Ovary (tissue), 9 donors: ENCODE results near the gene CNOT1. TPM values are rescaled to one million over a fixed set of nuclear protein-coding genes. Genes with fewer than 3 reads are reported as not detected.
"Not testable (repeated sequence)": the region's sequence is repeated elsewhere in the genome, so short reads cannot be mapped to it uniquely, and the experiment has no call there.

Source experiments
- DNase-seq, 5 donors: peaks; one replicate each; pipeline ENCODE4 v3.0.0-alpha.2; 2019 to 2020
- H3K27ac ChIP-seq, 2 donors: fragments of 200-600 bp; one replicate each; pipeline versions ENCODE4 v1.5.1 to v1.8.0; 2019 to 2022
- H3K27me3 ChIP-seq: fragments of 200-600 bp; one replicate; pipeline ENCODE4 v1.8.0; 2022
- H3K36me3 ChIP-seq: fragments of 200-600 bp; sonication (generic); one replicate; pipeline ENCODE4 v1.5.1; 2019
- H3K4me1 ChIP-seq: one replicate; pipeline ENCODE4 v1.8.1; 2013; ENCODE audit warnings: mild to moderate bottlenecking, moderate library complexity; ENCODE audit not compliant: insufficient read depth
- H3K4me3 ChIP-seq: fragments of 200-600 bp; sonication (generic); one replicate; pipeline ENCODE4 v1.5.1; 2017
- H3K9me3 ChIP-seq, 2 donors: fragments of 200-600 bp in 1 of 2; sonication (generic) in 1 of 2; one replicate each; pipeline versions ENCODE4 v1.5.1 to v1.8.1; 2013 to 2019; ENCODE audit warnings: mild to moderate bottlenecking in 1 of 2, moderate library complexity in 1 of 2
- EP300 ChIP-seq: sonication (generic); formaldehyde crosslinking; IDR thresholded peaks from one replicate; pipeline ENCODE4 v1.6.1; 2017; ENCODE audit warnings: antibody characterized with exemption
- POLR2A ChIP-seq: fragments of 450-650 bp; IDR thresholded peaks from one replicate; pipeline ENCODE4 v1.6.1; 2017; ENCODE audit warnings: antibody characterized with exemption, mild to moderate bottlenecking, moderate library complexity
- WGBS, 3 donors: extraction: QIAGEN DNeasy Blood & Tissue Kit in 1 of 3; methylation state at CpG; one replicate each; pipeline versions ENCODE4 v1.1.5 to v1.1.7; 2013 to 2017; 5-methylcytosine and 5-hydroxymethylcytosine counted together
- intact Hi-C, 4 donors: fragments of 100-400 bp; cut with DNase I; formaldehyde crosslinking; loops; one replicate each; pipeline versions ENCODE4 v1.11.0 to v1.15.1; 2022 to 2023
- polyA plus RNA-seq, 2 donors: library from polyadenylated mRNA; stranded (reverse); fragments of 200-250 nt in 1 of 2; fragments of 350-450 nt in 1 of 2; fragmentation: Illumina TruSeq in 1 of 2; extraction: RNeasy Lipid Tissue Mini Kit (QIAGEN cat#74804) in 1 of 2; gene quantifications; one replicate each; pipeline ENCODE4 v1.2.3, GENCODE V29; 2013 to 2014
- total RNA-seq, 7 donors: library from RNA; depleted of rRNA in 2 of 7; stranded (reverse); fragments of >200 nt in 2 of 7; fragmentation: NEBNext Ultra II Directional in 3 of 7; extraction: Animal tissue kit (Norgen Biotek cat#: 25700) in 3 of 7; gene quantifications; one replicate each; pipeline versions ENCODE4 v1.1.0 to v1.2.4, GENCODE V29; 2016 to 2023
- TF ChIP-seq, protein P1 (sequence below), 3 donors: fragments of 450-650 bp in 2 of 3; fragments of 200-600 bp in 1 of 3; IDR thresholded peaks; one replicate each; pipeline versions ENCODE4 v1.5.1 to v1.8.0; 2016 to 2022; ENCODE audit warnings: antibody characterized with exemption in 3 of 3, mild to moderate bottlenecking in 1 of 3
- donor health status: DM: no; HTN: no; CAD: no; lungs with moderate emphysema.
- donor health status: DM: no; HTN: no; CAD: no.
- donor health status: Bipolar disorder and iron deficiency.
- donor health status: DM: yes; HTN: yes; CAD: no.
- donor health status: DM: no; HTN: no; CAD: no.
- donor health status: DM: yes; HTN: yes; CAD: no.

CNOT1 gene
- total and polyA plus RNA-seq, 9 donors = 63.8 to 145 (median 111) TPM

DNA sequence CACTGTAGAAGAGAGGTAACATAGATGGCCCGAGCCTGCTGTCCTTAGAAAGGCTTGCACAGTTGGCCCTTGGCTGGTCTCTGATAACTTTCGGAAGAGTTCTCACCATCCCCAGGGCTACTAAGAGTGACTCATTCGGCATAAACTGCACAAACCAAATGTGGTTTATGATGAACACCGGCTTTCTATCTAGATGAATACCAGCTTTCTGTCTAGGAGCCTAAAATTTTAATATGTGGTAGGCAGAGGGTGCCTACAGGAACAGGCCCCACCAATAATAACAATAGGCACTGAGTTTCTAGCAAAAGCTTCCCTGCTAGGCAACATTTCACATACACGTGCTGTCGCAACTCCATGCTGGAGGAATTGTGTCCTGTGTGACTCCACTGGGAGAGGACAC, 15.4 kb downstream of the CNOT1 start:
- no peaks in the 10 kb centered on the region for H3K9me3 ChIP-seq
- WGBS, 3 donors = 69 to 93% (median 72%) methylated on average over 6 of the region's 6 CpGs
- TF ChIP-seq POLR2A = no peak
- TF ChIP-seq, protein P1, sequence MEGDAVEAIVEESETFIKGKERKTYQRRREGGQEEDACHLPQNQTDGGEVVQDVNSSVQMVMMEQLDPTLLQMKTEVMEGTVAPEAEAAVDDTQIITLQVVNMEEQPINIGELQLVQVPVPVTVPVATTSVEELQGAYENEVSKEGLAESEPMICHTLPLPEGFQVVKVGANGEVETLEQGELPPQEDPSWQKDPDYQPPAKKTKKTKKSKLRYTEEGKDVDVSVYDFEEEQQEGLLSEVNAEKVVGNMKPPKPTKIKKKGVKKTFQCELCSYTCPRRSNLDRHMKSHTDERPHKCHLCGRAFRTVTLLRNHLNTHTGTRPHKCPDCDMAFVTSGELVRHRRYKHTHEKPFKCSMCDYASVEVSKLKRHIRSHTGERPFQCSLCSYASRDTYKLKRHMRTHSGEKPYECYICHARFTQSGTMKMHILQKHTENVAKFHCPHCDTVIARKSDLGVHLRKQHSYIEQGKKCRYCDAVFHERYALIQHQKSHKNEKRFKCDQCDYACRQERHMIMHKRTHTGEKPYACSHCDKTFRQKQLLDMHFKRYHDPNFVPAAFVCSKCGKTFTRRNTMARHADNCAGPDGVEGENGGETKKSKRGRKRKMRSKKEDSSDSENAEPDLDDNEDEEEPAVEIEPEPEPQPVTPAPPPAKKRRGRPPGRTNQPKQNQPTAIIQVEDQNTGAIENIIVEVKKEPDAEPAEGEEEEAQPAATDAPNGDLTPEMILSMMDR (IDR thresholded peaks at IDR 0.05) = no peak
- no peak for TF ChIP-seq EP300
- no peaks in the 10 kb centered on the region for H3K27me3 ChIP-seq
- no peak for DNase-seq
- intact Hi-C loops = no loop called here
- peaks cover 7% of the 10 kb centered on the region for H3K4me1 ChIP-seq
- H3K27ac ChIP-seq = no peak overlapping the region
- H3K36me3 ChIP-seq = no peaks in the 10 kb centered on the region
- no peak overlapping the region for H3K4me3 ChIP-seq

DNA sequence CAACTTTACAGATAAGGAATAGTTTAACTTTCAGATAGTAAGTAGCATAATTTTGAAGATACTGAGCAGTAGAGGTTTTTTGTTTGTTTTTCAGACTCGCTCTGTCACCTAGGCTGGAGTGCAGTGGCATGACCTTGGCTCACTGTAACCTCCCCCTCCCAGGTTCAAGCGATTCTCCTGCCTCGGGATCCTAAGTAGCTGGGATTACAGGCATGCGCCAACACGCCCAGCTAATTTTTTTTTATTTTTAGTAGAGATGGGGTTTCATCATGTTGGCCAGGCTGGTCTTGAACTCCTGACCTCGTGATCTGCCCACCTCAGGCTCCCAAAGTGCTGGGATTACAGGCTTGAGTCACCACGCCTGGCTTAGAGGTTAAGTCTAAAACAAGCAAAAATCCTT, 16.7 kb downstream of the CNOT1 start:
- H3K27ac ChIP-seq, intact Hi-C loops, H3K9me3 ChIP-seq, H3K4me1 ChIP-seq, H3K4me3 ChIP-seq, DNase-seq, H3K36me3 ChIP-seq, H3K27me3 ChIP-seq: not testable (repeated sequence)
- WGBS, 3 donors = 80 to 83% (median 81%) methylated on average over 7 of the region's 7 CpGs

DNA sequence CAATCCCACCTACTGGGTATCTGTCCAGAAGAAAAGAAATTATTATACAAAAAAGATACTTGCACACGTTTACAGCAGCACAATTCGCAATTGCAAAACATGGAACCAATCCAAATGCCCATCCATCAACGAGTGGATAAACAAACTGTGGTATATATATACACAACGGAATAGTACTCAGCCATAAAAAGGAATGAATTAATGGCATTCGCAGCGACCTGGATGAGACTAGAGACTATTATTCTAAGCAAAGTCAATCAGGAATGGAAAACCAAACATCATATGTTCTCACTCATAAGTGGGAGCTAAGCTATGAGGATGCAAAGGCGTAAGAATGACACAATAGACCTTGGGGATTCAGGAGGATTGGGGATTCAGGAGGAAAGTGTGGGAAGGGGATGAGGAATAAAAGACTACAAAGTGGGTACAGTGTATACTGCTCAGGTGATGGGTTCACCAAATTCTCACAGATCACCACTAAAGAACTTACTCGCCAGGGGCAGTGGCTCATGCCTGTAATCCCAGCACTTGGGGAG, 21.0 kb downstream of the CNOT1 start:
- intact Hi-C loops = no loop called here
- Histone ChIP-seq H3K9me3 (no peaks in the 10 kb centered on the region), H3K4me3 (no peak overlapping the region), H3K36me3 (no peaks in the 10 kb centered on the region), H3K27ac (no peak overlapping the region), H3K4me1 (peaks cover 5% of the 10 kb centered on the region), H3K27me3 (no peaks in the 10 kb centered on the region)
- TF ChIP-seq, protein P1 (IDR thresholded peaks at IDR 0.05) = no peak
- TF ChIP-seq POLR2A = no peak
- TF ChIP-seq EP300 = no peak
- no peak for DNase-seq
- 80 to 83% (median 82%) methylated on average over 8 of the region's 8 CpGs for WGBS, 3 donors

DNA sequence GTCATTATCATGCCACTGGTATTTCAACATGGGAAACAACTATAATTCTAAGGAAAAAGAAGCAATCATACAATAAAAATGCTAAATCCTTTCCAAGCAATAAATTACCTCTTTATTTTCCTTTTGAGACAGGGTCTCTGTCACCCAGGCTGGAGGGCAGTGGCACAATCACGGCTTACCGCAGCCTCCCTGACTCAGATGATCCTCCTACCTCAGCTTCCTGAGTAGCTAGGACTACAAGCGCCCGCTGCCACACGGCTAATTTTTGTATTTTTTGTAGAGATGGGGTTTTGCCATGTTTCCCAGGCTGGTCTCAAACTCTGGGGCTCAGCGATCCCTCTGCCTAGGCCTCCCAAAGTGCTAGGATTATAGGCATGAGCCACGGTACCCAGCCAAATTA, 24.1 kb downstream of the CNOT1 start:
- Histone ChIP-seq H3K9me3 (no peaks in the 10 kb centered on the region), H3K36me3 (no peaks in the 10 kb centered on the region), H3K27me3 (no peaks in the 10 kb centered on the region), H3K4me3 (no peak overlapping the region), H3K4me1 (peaks cover 2% of the 10 kb centered on the region), H3K27ac (no peak overlapping the region)
- 89 to 92% (median 90%) methylated on average over 7 of the region's 7 CpGs for WGBS, 3 donors
- intact Hi-C loops = no loop called here
- DNase-seq = no peak
- TF ChIP-seq, protein P1 (IDR thresholded peaks at IDR 0.05) = no peak

DNA sequence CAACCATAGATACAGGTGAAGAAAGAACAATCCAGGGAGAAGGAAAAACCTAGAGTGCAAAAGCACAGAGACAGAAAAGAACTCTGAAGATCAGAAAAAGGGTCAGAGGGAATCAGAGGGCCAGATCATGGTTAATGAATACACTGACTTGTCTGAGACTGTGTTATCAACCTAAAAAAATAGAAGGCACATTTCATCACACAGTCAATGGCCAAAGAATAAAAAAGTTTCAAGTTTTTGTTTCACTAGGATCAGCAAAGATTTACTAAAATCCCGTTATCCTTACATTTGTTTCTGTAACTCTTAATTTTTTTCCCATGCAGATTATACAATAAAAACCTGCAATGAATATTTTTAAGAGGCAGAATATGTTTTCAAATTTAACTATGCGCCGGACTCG, 38.5 kb downstream of the CNOT1 start:
- H3K27ac ChIP-seq = no peak overlapping the region
- H3K4me3 ChIP-seq = no peak overlapping the region
- WGBS, 3 donors = 59 to 73% (median 68%) methylated on average over 4 of the region's 4 CpGs
- H3K9me3 ChIP-seq = no peaks in the 10 kb centered on the region
- TF ChIP-seq, protein P1 (IDR thresholded peaks at IDR 0.05) = no peak
- no peak for TF ChIP-seq EP300
- TF ChIP-seq POLR2A = no peak
- intact Hi-C loops = no loop called here
- DNase-seq = no peak
- no peaks in the 10 kb centered on the region for H3K36me3 ChIP-seq
- no peaks in the 10 kb centered on the region for H3K27me3 ChIP-seq
- no peaks in the 10 kb centered on the region for H3K4me1 ChIP-seq
